Sigmoid colon (tissue), 7 donors: ENCODE results near the gene STRIP2. TPM values are rescaled to one million over a fixed set of nuclear protein-coding genes. Genes with fewer than 3 reads are reported as not detected.
"Not testable (repeated sequence)": the region's sequence is repeated elsewhere in the genome, so short reads cannot be mapped to it uniquely, and the experiment has no call there.

ENCODE experiments used
- DNase-seq: peaks from one replicate; pipeline ENCODE4 v3.0.0-alpha.2; 2019
- H3K27ac ChIP-seq, 4 donors: fragments of 200-600 bp; sonication (generic); one replicate each; pipeline ENCODE4 v1.5.1; 2016 to 2019; ENCODE audit warnings: mild to moderate bottlenecking in 1 of 4
- H3K27me3 ChIP-seq, 3 donors: fragments of 200-600 bp; sonication (generic); one replicate each; pipeline ENCODE4 v1.5.1; 2019; ENCODE audit warnings: mild to moderate bottlenecking in 1 of 3
- H3K36me3 ChIP-seq, 4 donors: fragments of 200-600 bp; sonication (generic); one replicate each; pipeline ENCODE4 v1.5.1; 2016 to 2019
- H3K4me1 ChIP-seq, 4 donors: fragments of 200-600 bp; sonication (generic); one replicate each; pipeline ENCODE4 v1.5.1; 2017 to 2019
- H3K4me3 ChIP-seq, 4 donors: fragments of 200-600 bp; sonication (generic); one replicate each; pipeline ENCODE4 v1.5.1; 2017 to 2019; ENCODE audit warnings: mild to moderate bottlenecking in 2 of 4, moderate library complexity in 1 of 4
- H3K9me3 ChIP-seq, 4 donors: fragments of 200-600 bp in 3 of 4; sonication (generic) in 3 of 4; one replicate each; pipeline versions ENCODE4 v1.5.1 to v1.6.1; 2013 to 2019
- EP300 ChIP-seq, 4 donors: sonication (generic); formaldehyde crosslinking; IDR thresholded peaks; one replicate each; pipeline ENCODE4 v1.6.1; 2017; ENCODE audit warnings: antibody characterized with exemption in 4 of 4
- POLR2A ChIP-seq, 2 donors: fragments of 450-650 bp; IDR thresholded peaks; one replicate each; pipeline ENCODE4 v1.6.1; 2016; ENCODE audit warnings: antibody characterized with exemption in 2 of 2, mild to moderate bottlenecking in 2 of 2, moderate library complexity in 2 of 2
- POLR2AphosphoS5 ChIP-seq, 4 donors: sonication (generic); formaldehyde crosslinking; IDR thresholded peaks; one replicate each; pipeline ENCODE4 v1.6.1; 2017; ENCODE audit warnings: antibody characterized with exemption in 4 of 4
- WGBS, 2 donors: extraction: QIAGEN DNeasy Blood & Tissue Kit; methylation state at CpG; one replicate each; pipeline ENCODE4 v1.1.7; 2013; 5-methylcytosine and 5-hydroxymethylcytosine counted together
- intact Hi-C: fragments of 100-400 bp; cut with DNase I; formaldehyde crosslinking; loops from one replicate; pipeline ENCODE4 v1.15.1; 2023
- polyA plus RNA-seq, 3 donors: library from polyadenylated mRNA; stranded (reverse); fragments of 200-250 nt; gene quantifications; one replicate each; pipeline ENCODE4 v1.2.3, GENCODE V29; 2013
- total RNA-seq, 4 donors: library from RNA; depleted of rRNA; stranded (reverse); fragments of >200 nt; gene quantifications; one replicate each; pipeline ENCODE4 v1.1.0, GENCODE V29; 2016
- TF ChIP-seq, protein P1 (sequence below), 4 experiments: fragments of 450-650 bp in 3 of 4; fragments of 200-600 bp in 1 of 4; IDR thresholded peaks; one replicate each; pipeline ENCODE4 v1.5.1; 2016 to 2019; ENCODE audit warnings: antibody characterized with exemption in 4 of 4, mild to moderate bottlenecking in 3 of 4, moderate library complexity in 2 of 4
- donor health status: healthy with polysubstance abuse.
- donor health status: Bipolar disorder and iron deficiency.
- donor health status: healthy.

STRIP2 gene
- total and polyA plus RNA-seq, 7 donors: 0.49 to 4.4 (median 1.0) TPM; not detected in 1

DNA sequence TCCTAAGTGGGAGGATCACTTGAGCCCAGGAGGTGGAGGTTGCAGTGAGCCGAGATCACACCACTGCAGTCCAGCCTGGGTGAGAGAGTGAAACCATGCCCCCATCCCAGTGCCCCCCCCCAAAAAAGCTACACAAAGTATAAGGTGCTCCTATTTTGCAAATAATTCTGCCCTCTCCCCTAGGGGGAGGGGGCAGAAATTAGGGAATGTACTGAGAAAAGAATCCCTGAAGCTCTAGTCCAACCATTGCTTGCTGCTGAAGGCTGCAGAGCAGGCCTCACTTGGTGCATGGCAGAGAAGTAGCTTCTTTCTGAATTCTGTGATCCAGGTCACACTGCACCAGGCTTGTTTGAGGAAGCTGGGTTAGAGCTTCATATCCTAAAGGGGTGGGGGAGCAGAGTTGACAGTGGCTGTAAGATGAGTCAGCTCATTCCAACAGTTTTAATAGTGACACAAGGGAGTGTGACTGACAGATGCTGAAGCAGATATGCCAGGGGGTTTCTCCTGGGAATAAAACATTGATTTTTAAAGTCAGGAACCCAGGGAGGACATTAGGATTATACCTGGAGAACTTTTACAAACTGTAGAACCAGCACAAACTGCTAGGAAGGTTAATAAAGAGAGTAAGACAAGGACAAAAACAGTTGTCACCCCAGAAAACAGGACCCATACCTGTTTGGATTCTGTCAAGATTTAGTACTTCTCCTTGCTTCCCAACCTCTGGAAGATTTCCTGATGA lies 32.8 kb upstream of the STRIP2 start:
- H3K36me3 ChIP-seq: peaks cover 0 to 26% (median 0%) of the 10 kb centered on the region in 4 donors
- intact Hi-C loops: no loop called here
- no peak overlapping the region for H3K4me3 ChIP-seq
- H3K9me3 ChIP-seq: no peaks in the 10 kb centered on the region
- peaks cover 0 to 11% (median 4%) of the 10 kb centered on the region in 4 donors for H3K4me1 ChIP-seq
- WGBS, 2 donors: 87 to 98% methylated on average over 1 of the region's 1 CpG
- TF ChIP-seq POLR2A (IDR thresholded peaks at IDR 0.05) (no peak), POLR2AphosphoS5 (IDR thresholded peaks at IDR 0.05) (no peak), EP300 (IDR thresholded peaks at IDR 0.05) (no peak)
- TF ChIP-seq, protein P1, sequence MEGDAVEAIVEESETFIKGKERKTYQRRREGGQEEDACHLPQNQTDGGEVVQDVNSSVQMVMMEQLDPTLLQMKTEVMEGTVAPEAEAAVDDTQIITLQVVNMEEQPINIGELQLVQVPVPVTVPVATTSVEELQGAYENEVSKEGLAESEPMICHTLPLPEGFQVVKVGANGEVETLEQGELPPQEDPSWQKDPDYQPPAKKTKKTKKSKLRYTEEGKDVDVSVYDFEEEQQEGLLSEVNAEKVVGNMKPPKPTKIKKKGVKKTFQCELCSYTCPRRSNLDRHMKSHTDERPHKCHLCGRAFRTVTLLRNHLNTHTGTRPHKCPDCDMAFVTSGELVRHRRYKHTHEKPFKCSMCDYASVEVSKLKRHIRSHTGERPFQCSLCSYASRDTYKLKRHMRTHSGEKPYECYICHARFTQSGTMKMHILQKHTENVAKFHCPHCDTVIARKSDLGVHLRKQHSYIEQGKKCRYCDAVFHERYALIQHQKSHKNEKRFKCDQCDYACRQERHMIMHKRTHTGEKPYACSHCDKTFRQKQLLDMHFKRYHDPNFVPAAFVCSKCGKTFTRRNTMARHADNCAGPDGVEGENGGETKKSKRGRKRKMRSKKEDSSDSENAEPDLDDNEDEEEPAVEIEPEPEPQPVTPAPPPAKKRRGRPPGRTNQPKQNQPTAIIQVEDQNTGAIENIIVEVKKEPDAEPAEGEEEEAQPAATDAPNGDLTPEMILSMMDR (IDR thresholded peaks at IDR 0.05): no peak
- no peak overlapping the region for H3K27ac ChIP-seq
- no peak for DNase-seq
- no peaks in the 10 kb centered on the region for H3K27me3 ChIP-seq

- Histone ChIP-seq H3K4me1 (peaks cover 0 to 11% (median 4%) of the 10 kb centered on the region in 4 donors), H3K36me3 (peaks cover 0 to 34% (median 0%) of the 10 kb centered on the region in 4 donors), H3K27me3 (no peaks in the 10 kb centered on the region), H3K9me3 (no peaks in the 10 kb centered on the region), H3K27ac (no peak overlapping the region), H3K4me3 (no peak overlapping the region)
- 85 to 93% methylated on average over 3 of the region's 3 CpGs for WGBS, 2 donors
- intact Hi-C loops: no loop called here
- TF ChIP-seq POLR2AphosphoS5 (IDR thresholded peaks at IDR 0.05) (no peak), EP300 (IDR thresholded peaks at IDR 0.05) (no peak), POLR2A (IDR thresholded peaks at IDR 0.05) (no peak)
- TF ChIP-seq, protein P1 (IDR thresholded peaks at IDR 0.05): no peak
- DNase-seq: no peak
These were observed 32.0 kb upstream of the STRIP2 start for GRCh38 chr7:129401967-129402860.

GRCh38 chr7:129405527-129405926 lies 28.7 kb upstream of the STRIP2 start:
- DNase-seq: no peak
- Histone ChIP-seq H3K4me1 (peaks cover 0 to 11% (median 4%) of the 10 kb centered on the region in 4 donors), H3K9me3 (no peaks in the 10 kb centered on the region), H3K36me3 (peaks cover 0 to 41% (median 0%) of the 10 kb centered on the region in 4 donors), H3K27me3 (no peaks in the 10 kb centered on the region), H3K27ac (no peak overlapping the region), H3K4me3 (no peak overlapping the region)
- TF ChIP-seq POLR2A (IDR thresholded peaks at IDR 0.05) (no peak), EP300 (IDR thresholded peaks at IDR 0.05) (no peak), POLR2AphosphoS5 (IDR thresholded peaks at IDR 0.05) (no peak)
- TF ChIP-seq, protein P1 (IDR thresholded peaks at IDR 0.05): no peak
- intact Hi-C loops: no loop called here

DNA sequence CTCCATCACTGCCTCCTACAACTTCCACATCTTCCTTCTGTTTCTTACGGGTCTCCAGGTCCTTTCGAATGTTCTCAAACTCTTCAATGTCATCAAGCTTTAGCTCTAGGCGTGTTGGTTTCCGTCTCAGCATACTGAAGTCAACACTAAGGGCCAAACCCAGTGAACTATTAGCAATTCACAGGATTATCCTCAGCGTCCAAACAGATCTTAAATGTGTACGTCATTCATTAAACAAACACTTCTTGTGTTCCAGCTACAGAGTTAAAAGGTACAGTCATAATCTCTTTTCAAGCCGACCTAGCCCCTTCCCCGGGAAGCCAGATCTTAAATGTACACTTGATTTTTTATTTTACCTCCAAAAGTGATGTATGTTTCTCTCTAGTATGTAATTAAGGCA lies 24.0 kb upstream of the STRIP2 start:
- peaks cover 0 to 62% (median 0%) of the 10 kb centered on the region in 4 donors for H3K36me3 ChIP-seq
- intact Hi-C loops, H3K27ac ChIP-seq, H3K27me3 ChIP-seq, H3K4me1 ChIP-seq, H3K4me3 ChIP-seq, H3K9me3 ChIP-seq, DNase-seq: not testable (repeated sequence)
- 90% methylated on average over 8 of the region's 8 CpGs for WGBS, 2 donors

DNA sequence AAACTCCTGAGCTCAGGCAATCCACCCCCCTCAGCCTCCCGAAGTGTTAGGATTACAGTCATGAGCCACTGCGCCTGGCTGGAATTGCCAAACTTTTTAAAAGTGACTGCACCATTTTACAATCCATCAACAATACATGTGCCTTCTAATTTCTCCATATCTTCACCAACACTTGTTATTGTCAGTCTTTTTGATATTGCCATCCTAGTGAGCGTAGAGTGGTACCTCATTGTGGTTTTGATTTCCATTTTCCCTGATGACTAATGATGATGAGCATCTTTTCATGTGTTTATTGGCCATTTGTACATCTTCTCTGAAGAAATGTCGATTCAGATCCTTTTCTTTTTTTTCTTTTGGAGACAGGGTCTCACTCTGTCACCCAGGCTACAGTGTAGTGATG lies 21.7 kb upstream of the STRIP2 start:
- intact Hi-C loops: no loop called here
- DNase-seq: no peak
- no peaks in the 10 kb centered on the region for H3K9me3 ChIP-seq
- no peak overlapping the region for H3K4me3 ChIP-seq
- no peak overlapping the region for H3K27ac ChIP-seq
- H3K36me3 ChIP-seq: peaks cover 0 to 52% (median 0%) of the 10 kb centered on the region in 4 donors
- H3K27me3 ChIP-seq: no peaks in the 10 kb centered on the region
- no peaks in the 10 kb centered on the region for H3K4me1 ChIP-seq
- TF ChIP-seq EP300 (IDR thresholded peaks at IDR 0.05): no peak
- 97 to 98% methylated on average over 4 of the region's 4 CpGs for WGBS, 2 donors
